Fibroblast of pulmonary artery (primary cell): ENCODE measurements around the gene EID2B.

Source experiments
- DNase-seq: peaks from one replicate; pipeline ENCODE4 v3.0.0-alpha.2; 2010; ENCODE audit warnings: low read depth
- H3K4me3 ChIP-seq: replicated peaks from 2 replicates; pipeline ENCODE4 v1.5.1; 2011; ENCODE audit warnings: low read depth, mild to moderate bottlenecking, control low read depth, low read length, moderate library complexity
- TF ChIP-seq, protein P1 (sequence below): IDR thresholded peaks from 2 replicates; pipeline ENCODE4 v1.5.1; 2011; ENCODE audit warnings: mild to moderate bottlenecking, control low read depth, low read length, inconsistent platforms; ENCODE audit errors: missing control alignments

The EID2B gene

DNA sequence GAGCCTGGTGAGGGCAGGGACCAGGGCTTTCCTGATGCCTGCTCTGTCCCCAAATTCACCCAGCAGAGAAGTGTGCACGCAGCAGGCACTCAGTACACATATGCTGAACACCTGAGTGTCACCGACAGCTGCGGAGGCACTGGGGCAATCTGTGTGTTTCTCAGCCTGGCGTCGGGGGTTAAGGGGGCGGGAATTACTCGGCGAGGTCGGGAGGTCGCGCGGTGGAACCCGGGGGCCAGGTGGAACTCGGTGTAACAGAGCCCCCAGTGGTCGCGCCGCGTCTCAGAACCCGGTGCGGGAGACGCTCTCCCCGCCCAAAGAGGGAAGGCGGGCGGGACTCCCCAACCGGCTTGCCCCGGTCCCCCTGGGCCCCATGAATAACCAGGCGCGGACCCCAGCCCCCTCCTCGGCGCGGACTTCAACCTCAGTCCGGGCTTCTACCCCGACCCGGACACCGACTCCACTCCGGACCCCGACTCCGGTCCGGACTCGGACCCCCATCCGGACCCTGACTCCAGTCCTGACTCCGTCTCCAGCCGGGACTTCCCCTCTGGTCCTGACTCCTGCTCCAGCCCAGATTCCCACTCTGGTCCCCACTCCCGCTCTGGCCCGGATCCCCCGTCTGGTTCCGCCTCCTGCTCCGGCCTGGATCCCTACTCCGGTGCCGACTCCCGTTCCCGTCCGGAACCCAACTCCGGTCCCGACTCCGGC is 17.7 kb downstream of the EID2B start, which contains the start of gene SELENOV:
Gene SELENOV, plus strand, starts transcription at position 300 of the 711 bp plus-strand sequence. Its CDS starts 74 bp downstream, at position 374.
- DNase-seq: no peak
- no peak within 1 kb of the TSS for H3K4me3 ChIP-seq
- TF ChIP-seq, protein P1, sequence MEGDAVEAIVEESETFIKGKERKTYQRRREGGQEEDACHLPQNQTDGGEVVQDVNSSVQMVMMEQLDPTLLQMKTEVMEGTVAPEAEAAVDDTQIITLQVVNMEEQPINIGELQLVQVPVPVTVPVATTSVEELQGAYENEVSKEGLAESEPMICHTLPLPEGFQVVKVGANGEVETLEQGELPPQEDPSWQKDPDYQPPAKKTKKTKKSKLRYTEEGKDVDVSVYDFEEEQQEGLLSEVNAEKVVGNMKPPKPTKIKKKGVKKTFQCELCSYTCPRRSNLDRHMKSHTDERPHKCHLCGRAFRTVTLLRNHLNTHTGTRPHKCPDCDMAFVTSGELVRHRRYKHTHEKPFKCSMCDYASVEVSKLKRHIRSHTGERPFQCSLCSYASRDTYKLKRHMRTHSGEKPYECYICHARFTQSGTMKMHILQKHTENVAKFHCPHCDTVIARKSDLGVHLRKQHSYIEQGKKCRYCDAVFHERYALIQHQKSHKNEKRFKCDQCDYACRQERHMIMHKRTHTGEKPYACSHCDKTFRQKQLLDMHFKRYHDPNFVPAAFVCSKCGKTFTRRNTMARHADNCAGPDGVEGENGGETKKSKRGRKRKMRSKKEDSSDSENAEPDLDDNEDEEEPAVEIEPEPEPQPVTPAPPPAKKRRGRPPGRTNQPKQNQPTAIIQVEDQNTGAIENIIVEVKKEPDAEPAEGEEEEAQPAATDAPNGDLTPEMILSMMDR: no peak

DNA sequence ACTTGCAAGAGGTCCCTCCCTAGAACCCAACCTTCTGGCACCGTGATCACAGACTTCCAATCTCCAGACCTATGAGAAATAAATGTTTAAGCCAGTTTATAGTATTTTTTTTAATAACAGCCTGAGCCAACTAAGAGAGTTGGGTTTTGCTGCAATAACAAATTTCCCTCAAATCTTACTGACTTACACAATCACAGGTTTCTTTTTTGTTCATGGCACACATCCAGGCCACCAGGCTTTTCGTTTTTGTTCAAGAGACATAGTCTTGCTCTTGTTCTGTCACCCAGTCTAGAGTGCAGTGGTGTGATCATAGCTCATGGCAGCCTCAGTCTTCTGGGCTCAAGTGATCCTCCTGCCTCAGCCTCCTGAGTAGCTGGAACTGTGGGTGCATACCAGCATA is 19.7 kb downstream of the EID2B start:
- no peak overlapping the region for H3K4me3 ChIP-seq
- no peak for DNase-seq
- TF ChIP-seq, protein P1: no peak

DNA sequence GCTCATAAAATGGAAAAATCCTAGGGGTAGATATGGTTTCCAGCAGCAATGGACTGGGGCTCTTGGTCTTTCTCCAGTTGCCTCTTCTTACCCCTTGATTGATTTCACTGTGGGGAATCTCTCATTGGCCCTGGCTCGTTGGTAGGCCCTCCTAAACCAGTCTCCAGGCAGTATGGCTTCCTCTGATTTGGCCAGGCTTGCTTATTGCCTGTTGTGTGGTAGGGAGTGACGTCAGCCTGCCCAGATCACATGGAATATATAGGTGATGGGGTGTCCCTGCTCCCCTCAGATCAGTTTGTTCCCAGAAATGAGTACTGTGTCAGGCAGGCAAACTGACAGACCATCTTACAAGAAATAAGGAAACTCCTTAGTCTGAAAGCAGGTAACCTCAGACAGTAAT is 23.4 kb downstream of the EID2B start:
- TF ChIP-seq, protein P1: no peak
- no peak for DNase-seq
- H3K4me3 ChIP-seq: no peak overlapping the region

- TF ChIP-seq, protein P1: no peak
- DNase-seq: no peak
- H3K4me3 ChIP-seq: no peak overlapping the region
Observed at GRCh38 chr19:39508629-39509028, 24.0 kb downstream of the EID2B start.

- H3K4me3 ChIP-seq: peak overlapping the region; percentile 48
- TF ChIP-seq, protein P1: no peak
- DNase-seq: no peak
Observed at GRCh38 chr19:39507715-39508364, 24.8 kb downstream of the EID2B start.

DNA sequence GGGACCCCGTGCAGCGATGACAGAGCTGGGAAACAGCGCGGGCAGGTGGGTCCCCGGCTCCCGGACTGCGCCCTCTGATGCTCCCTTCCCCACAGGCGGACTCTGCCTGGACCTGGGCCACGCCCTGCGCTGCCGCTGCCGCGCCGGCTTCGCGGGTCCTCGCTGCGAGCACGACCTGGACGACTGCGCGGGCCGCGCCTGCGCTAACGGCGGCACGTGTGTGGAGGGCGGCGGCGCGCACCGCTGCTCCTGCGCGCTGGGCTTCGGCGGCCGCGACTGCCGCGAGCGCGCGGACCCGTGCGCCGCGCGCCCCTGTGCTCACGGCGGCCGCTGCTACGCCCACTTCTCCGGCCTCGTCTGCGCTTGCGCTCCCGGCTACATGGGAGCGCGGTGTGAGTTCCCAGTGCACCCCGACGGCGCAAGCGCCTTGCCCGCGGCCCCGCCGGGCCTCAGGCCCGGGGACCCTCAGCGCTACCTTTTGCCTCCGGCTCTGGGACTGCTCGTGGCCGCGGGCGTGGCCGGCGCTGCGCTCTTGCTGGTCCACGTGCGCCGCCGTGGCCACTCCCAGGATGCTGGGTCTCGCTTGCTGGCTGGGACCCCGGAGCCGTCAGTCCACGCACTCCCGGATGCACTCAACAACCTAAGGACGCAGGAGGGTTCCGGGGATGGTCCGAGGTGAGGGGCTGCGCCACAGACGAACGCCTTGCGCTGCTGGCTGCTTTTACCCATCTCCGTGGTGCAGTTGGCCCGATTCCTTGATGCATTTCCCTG is 25.5 kb downstream of the EID2B start:
- peak; percentile 67 for DNase-seq
- H3K4me3 ChIP-seq: peak overlapping the region; percentile 48
- TF ChIP-seq, protein P1: no peak
